Activated CD4-positive, CD25-positive, alpha-beta regulatory T cell treated with anti-CD3 and anti-CD28 coated beads, Interleukin-2, amount 50 U/mL, for 16 hours (primary cell): Measurements from ENCODE around the gene IL1RL2.

Source experiments
- DNase-seq: peaks from one replicate; pipeline ENCODE4 v3.0.0-alpha.2; 2020; ENCODE audit warnings: low read depth, low spot score

The IL1RL2 gene

GRCh38 chr2:102158011-102158755 lies 28.6 kb upstream of the IL1RL2 start:
- DNase-seq, result no peak

DNA sequence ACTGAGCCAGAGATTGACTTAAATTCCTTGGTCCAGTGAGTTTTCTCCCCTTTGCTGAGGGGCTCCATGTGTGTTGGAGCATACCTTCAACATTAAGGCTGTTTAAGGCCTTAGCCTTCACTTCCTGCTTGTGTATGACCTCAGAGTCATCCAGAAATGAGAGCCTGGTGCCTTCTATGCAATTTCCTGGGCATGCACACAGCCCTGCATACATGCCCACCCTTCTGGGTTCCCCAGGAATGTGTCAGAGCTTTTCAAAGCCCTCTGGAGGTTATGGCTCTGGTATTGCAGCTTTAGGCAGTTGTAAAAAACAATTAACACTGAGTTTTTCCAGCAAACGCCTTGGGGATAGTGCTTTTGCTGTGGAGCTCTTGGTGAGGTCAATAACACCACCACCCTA lies 27.5 kb upstream of the IL1RL2 start:
- DNase-seq, result no peak

DNA sequence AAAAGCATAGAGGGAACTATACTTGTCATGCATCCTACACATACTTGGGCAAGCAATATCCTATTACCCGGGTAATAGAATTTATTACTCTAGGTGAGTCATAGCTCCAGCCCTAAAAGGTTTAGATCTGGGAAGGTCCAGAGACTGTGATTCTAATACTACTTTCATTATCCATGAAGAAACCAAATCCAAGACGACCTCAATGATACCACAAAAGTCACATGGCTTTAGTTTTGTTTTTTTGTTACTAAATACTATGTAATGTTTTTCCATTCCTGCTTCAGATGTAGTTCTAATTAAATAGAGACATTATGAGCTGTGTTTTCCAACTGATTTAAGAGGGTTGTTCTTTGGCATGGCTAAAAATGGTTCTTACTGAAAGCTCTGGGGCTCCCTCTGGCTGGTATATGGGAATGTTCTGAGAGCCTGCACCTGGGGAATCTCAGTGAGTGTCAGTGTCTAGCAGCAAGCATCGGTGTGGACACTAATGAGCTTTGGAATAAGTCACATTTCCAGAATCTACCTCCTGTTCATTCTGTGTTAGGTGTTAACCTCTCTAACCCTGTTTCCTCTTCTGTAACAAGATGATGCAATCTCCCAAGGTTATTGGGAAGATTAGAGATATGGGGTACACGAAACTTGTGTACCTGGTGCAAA lies 20.5 kb upstream of the IL1RL2 start:
- no peak for DNase-seq

GRCh38 chr2:102168026-102168771 lies 18.6 kb upstream of the IL1RL2 start:
- DNase-seq, result no peak

- DNase-seq, result no peak
These were observed 14.9 kb upstream of the IL1RL2 start for GRCh38 chr2:102171946-102172345.

GRCh38 chr2:102172745-102173144 lies 14.1 kb upstream of the IL1RL2 start:
- DNase-seq, result no peak

GRCh38 chr2:102176172-102176571 lies 10.7 kb upstream of the IL1RL2 start:
- no peak for DNase-seq

- DNase-seq, result no peak
These were observed 8.9 kb upstream of the IL1RL2 start for GRCh38 chr2:102177814-102178478.

DNA sequence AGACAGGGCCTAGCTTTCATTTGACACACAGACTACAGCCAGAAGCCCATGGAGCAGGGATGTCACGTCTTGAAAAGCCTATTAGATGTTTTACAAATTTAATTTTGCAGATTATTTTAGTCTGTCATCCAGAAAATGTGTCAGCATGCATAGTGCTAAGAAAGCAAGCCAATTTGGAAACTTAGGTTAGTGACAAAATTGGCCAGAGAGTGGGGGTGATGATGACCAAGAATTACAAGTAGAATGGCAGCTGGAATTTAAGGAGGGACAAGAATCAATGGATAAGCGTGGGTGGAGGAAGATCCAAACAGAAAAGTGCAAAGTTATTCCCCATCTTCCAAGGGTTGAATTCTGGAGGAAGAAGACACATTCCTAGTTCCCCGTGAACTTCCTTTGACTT lies 7.8 kb upstream of the IL1RL2 start:
- DNase-seq, result no peak

- no peak for DNase-seq
These were observed 6.8 kb upstream of the IL1RL2 start for GRCh38 chr2:102179788-102180686.

GRCh38 chr2:102180687-102180999 lies 6.2 kb upstream of the IL1RL2 start:
- no peak for DNase-seq

DNA sequence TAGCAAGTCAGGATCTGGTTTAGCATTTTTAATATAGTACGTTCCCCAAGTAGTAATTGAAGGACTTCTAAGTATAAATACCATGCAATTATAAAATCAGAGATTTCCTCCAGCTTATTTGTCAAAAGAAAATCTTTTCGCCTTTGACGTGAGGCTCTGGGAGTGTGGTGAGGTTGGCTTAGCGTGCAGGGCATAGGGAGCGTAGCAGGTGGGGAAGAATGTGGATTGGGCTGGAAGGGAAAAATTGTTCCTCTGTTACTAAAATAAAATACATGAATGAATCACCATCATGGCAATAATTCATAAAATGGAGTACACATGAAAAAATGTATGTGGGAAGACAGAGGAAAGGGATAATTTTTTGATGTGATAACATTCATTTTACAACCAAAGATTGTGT lies 5.4 kb upstream of the IL1RL2 start:
- DNase-seq, result no peak

- no peak for DNase-seq
These were observed 4.7 kb upstream of the IL1RL2 start for GRCh38 chr2:102181919-102182635.

DNA sequence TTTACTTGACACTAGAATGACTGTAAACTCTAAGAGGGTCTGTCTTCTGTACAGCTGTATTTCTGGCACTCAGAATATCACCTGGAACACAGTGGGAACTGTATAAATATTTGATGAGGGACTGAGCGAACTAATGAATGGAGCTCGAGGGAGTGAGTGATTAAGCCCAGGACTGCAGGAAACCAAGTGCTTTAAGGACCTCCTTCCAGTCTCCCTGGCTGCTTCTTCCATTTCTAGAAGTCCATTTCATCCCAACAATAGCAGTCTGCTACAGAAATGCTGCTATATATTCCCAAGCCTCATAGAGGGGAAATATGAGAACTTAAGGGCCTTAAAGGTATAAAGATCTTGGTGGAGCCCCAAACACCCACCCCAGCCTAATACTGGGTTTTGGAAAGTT lies 2.8 kb upstream of the IL1RL2 start:
- no peak for DNase-seq

DNA sequence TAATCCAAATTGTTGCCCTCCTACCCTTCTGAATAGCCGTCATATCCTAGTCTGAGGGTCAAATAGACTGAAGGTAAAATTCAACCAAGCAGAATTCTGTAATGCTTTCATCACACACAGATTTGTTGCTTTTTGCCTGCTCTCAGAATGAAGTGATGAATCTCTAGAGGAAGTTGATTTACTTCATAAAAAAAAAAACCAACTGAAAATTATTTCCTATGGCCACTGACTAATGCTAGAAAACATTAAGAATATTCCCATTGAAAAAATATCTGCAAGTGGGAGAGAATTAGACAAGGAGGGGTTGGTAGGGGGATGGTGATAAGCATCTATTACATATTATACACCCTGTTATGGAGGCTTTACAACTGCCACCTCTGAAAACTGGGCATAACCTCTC lies 2.3 kb upstream of the IL1RL2 start:
- no peak for DNase-seq

GRCh38 chr2:102185347-102185746 lies 1.5 kb upstream of the IL1RL2 start:
- no peak for DNase-seq

- DNase-seq, result no peak
These were observed 800 bp downstream of the IL1RL2 start for GRCh38 chr2:102187496-102188150.

GRCh38 chr2:102190430-102191107 lies 3.7 kb downstream of the IL1RL2 start:
- no peak for DNase-seq

GRCh38 chr2:102191501-102191900 lies 4.7 kb downstream of the IL1RL2 start:
- no peak for DNase-seq

- no peak for DNase-seq
These were observed 6.3 kb downstream of the IL1RL2 start for GRCh38 chr2:102193074-102193473.
